GM23338 (cell line): ENCODE data around the gene OGFOD2. TPM values are rescaled to one million over a fixed set of nuclear protein-coding genes. Genes with fewer than 3 reads are reported as not detected.
A peak's percentile ranks its signal among the peaks of the same experiment; 100 is the strongest.

ENCODE experiments used
- ATAC-seq: fragments of 200-7000 bp; cut with Tn5 transposase; 3 replicates; pipeline ENCODE4 v1.9.1; 2020
- DNase-seq: peaks from one replicate; pipeline ENCODE4 v3.0.0-alpha.2; 2015; ENCODE audit warnings: low spot score
- H2AFZ ChIP-seq: fragments of 200-600 bp; sonication (generic); 2 replicates; pipeline ENCODE4 v1.8.0; 2016; ENCODE audit warnings: antibody characterized with exemption, mild to moderate bottlenecking, moderate library complexity
- H3F3A ChIP-seq: fragments of 200-600 bp; sonication (generic); replicated peaks from 2 replicates; pipeline ENCODE4 v1.8.0; 2017; ENCODE audit warnings: antibody characterized with exemption, mixed run types, low read depth
- H3K27ac ChIP-seq: fragments of 200-600 bp; sonication (generic); 2 replicates; pipeline ENCODE4 v1.6.1; 2016; ENCODE audit warnings: low read depth
- H3K27me3 ChIP-seq: fragments of 200-600 bp; sonication (generic); 2 replicates; pipeline ENCODE4 v1.8.0; 2016; ENCODE audit warnings: mild to moderate bottlenecking, mixed run types, moderate library complexity; ENCODE audit not compliant: insufficient read depth
- H3K36me3 ChIP-seq: fragments of 200-600 bp; sonication (generic); 2 replicates; pipeline ENCODE4 v1.8.0; 2016; ENCODE audit warnings: mild to moderate bottlenecking; ENCODE audit not compliant: insufficient read depth
- H3K4me1 ChIP-seq: fragments of 200-600 bp; sonication (generic); 2 replicates; pipeline ENCODE4 v1.8.0; 2016; ENCODE audit warnings: mild to moderate bottlenecking, moderate library complexity; ENCODE audit not compliant: insufficient read depth
- H3K4me2 ChIP-seq: fragments of 200-600 bp; sonication (generic); 2 replicates; pipeline ENCODE4 v1.7.1; 2017; ENCODE audit warnings: mixed run types
- H3K4me3 ChIP-seq: fragments of 200-600 bp; sonication (generic); 2 replicates; pipeline ENCODE4 v1.6.1; 2016; ENCODE audit warnings: mixed run types
- H3K79me2 ChIP-seq: fragments of 200-600 bp; sonication (generic); replicated peaks from 2 replicates; pipeline ENCODE4 v1.8.0; 2017; ENCODE audit warnings: mild to moderate bottlenecking; ENCODE audit not compliant: insufficient read depth
- H3K9me2 ChIP-seq: fragments of 200-600 bp; sonication (generic); 2 replicates; pipeline ENCODE4 v1.8.0; 2017; ENCODE audit not compliant: insufficient read depth
- H4K20me1 ChIP-seq: fragments of 200-600 bp; sonication (generic); replicated peaks from 2 replicates; pipeline ENCODE4 v1.8.0; 2017; ENCODE audit warnings: mild to moderate bottlenecking; ENCODE audit not compliant: insufficient read depth
- H3K27ac Mint-ChIP-seq: 2 replicates; pipeline ENCODE4 v1.8.0; 2020; ENCODE audit warnings: inconsistent platforms, mild to moderate bottlenecking, moderate library complexity, mixed read lengths
- H3K27me3 Mint-ChIP-seq: 3 replicates; pipeline ENCODE4 v1.8.0; 2022; ENCODE audit warnings: low read depth, mild to moderate bottlenecking, moderate library complexity, mixed read lengths, inconsistent platforms; ENCODE audit not compliant: insufficient read depth, poor library complexity
- H3K36me3 Mint-ChIP-seq: 3 replicates; pipeline ENCODE4 v1.8.0; 2021; ENCODE audit warnings: low read depth, mild to moderate bottlenecking, inconsistent platforms, moderate library complexity, mixed read lengths
- H3K4me1 Mint-ChIP-seq: 3 replicates; pipeline ENCODE4 v1.8.0; 2020; ENCODE audit warnings: mild to moderate bottlenecking, inconsistent platforms, mixed read lengths
- H3K4me3 Mint-ChIP-seq: 3 replicates; pipeline ENCODE4 v1.8.0; 2021; ENCODE audit warnings: moderate library complexity, mild to moderate bottlenecking, inconsistent platforms, mixed read lengths
- H3K9me3 Mint-ChIP-seq: 3 replicates; pipeline ENCODE4 v1.8.0; 2020; ENCODE audit warnings: moderate library complexity, mild to moderate bottlenecking, inconsistent platforms, mixed read lengths
- CREB1 ChIP-seq: fragments of 250-450 bp; sonication (Bioruptor Pico); IDR thresholded peaks from 2 replicates; pipeline ENCODE4 v1.5.0; 2020; ENCODE audit warnings: low read depth, mild to moderate bottlenecking, moderate library complexity
- CTCF ChIP-seq, 2 experiments: fragments of 200-600 bp in 1 of 2; sonication (generic) in 1 of 2; conservative IDR thresholded peaks; 2 replicates each; pipeline versions ENCODE4 v1.5.1 to v1.6.1; 2016 to 2017; ENCODE audit warnings: antibody characterized with exemption in 2 of 2, low read depth in 2 of 2, mild to moderate bottlenecking in 2 of 2, moderate library complexity in 1 of 2
- EZH2phosphoT487 ChIP-seq: fragments of 200-600 bp; sonication (generic); IDR thresholded peaks from one replicate; pipeline ENCODE4 v1.8.1; 2018; ENCODE audit warnings: antibody characterized with exemption; ENCODE audit not compliant: unreplicated experiment
- JUNB ChIP-seq: IDR thresholded peaks from one replicate; pipeline ENCODE4 v1.6.1; 2016; ENCODE audit warnings: antibody characterized with exemption; ENCODE audit not compliant: unreplicated experiment
- NANOG ChIP-seq: IDR thresholded peaks from 2 replicates; pipeline ENCODE4 v1.6.1; 2016; ENCODE audit warnings: antibody characterized with exemption, borderline replicate concordance
- POLR2AphosphoS5 ChIP-seq: IDR thresholded peaks from 2 replicates; pipeline ENCODE4 v1.6.1; 2016; ENCODE audit warnings: antibody characterized with exemption, low read depth
- long read RNA-seq: library from polyadenylated mRNA; unstranded; transcript quantifications from one replicate; pipeline ENCODE4 v2.0.0, GENCODE V29; 2020; ENCODE audit not compliant: unreplicated experiment
- polyA plus RNA-seq: library from polyadenylated mRNA; unstranded; fragments of >200 nt; fragmentation: Nextera tagmentation; extraction: Ambion mirVana; gene quantifications from 2 replicates; pipeline ENCODE4 v1.2.1, GENCODE V29; 2016
- total RNA-seq: library from RNA; depleted of rRNA; stranded (reverse); fragments of >200 nt; shearing (Covaris generic); gene quantifications from 2 replicates; pipeline ENCODE4 v1.2.3, GENCODE V29; 2014; rRNA removed
- TF ChIP-seq, protein P1 (sequence below): IDR thresholded peaks from 2 replicates; pipeline ENCODE4 v1.6.1; 2016; ENCODE audit warnings: antibody characterized with exemption

OGFOD2 gene
- total RNA-seq: 11.6 and 16.1 TPM in 2 replicates
- 13.1 and 14.3 TPM in 2 replicates for polyA plus RNA-seq
- long read RNA-seq, transcript OGFOD2-201 (7 exons, 1,780 nt): major isoform, 11 of 21 reads
- long read RNA-seq, partial matches to known transcripts: 3 of 21 reads
- long read RNA-seq, other reads (novel, unspliced or antisense): 6 of 21 reads

DNA sequence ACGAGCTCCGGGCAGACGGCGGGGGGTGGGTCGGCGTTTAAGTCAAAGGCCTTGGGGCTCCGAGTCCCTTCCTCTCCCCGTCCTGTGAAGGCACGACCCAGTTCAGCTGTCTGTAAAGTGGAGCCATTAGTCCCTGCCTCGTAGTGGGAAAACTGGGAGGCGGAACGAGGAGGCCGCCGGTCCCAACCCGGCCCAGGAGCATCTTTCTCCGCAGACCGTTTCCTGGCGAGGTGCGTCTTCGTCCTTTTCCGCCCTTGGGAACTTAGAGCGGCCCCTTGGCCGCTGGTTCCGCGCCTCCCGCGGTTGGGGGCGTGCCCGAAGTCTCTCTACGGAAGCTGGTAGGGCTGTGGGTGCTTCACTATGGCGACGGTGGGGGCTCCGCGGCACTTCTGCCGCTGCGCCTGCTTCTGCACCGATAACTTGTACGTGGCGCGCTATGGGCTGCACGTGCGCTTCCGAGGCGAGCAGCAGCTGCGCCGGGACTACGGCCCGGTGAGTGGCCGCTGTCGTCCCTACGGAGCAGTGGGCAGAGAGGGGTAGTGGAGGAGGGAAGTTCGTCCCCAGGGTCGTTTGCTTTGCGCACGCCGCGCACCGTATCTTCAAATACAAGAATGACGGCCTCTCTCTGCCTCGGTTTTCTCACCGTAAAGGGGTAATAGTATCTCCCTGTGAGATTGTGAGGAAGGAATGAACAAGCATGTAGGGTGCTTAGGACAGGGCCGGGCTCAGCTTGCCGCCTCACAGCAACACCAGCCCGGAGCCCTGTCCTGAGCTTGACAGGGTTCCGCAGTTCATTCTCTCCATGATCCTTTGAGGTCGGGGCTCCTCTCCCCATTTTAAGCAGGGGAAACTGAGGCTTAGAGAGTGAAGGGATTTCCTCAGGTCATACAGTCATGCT lies at the start of gene OGFOD2:
OGFOD2 (plus strand) TSS at position 353 of the 898 bp plus-strand sequence; CDS start at position 361, 8 bp downstream.
- Histone ChIP-seq H3K4me1 (peaks cover 13% of the 10 kb centered on the region; the same call in 1 of the 2 replicates), H3K79me2 (peaks cover 12% of the 10 kb centered on the region; the same call in 1 of the 2 replicates), H3K27ac (peak within 1 kb of the TSS; percentile 91), H3K27me3 (no peaks in the 10 kb centered on the region), H2AFZ (peak within 1 kb of the TSS; percentile 98), H3K36me3 (no peaks in the 10 kb centered on the region), H3F3A (no peaks in the 10 kb centered on the region), H3K4me3 (peak within 1 kb of the TSS; percentile 93), H3K4me2 (peak within 1 kb of the TSS; percentile 91), H3K9me2 (no peaks in the 10 kb centered on the region), H4K20me1 (no peaks in the 10 kb centered on the region; the same call in 1 of the 2 replicates)
- ATAC-seq (peak; percentile 87), DNase-seq (peak; percentile 95)
- H3K36me3 Mint-ChIP-seq: no peaks in the 10 kb centered on the region
- peaks cover 3% of the 10 kb centered on the region; the same call in 1 of the 3 replicates for H3K4me1 Mint-ChIP-seq
- H3K27me3 Mint-ChIP-seq: peaks cover 28% of the 10 kb centered on the region
- TF ChIP-seq NANOG (no peak), POLR2AphosphoS5 (peak; percentile 58), JUNB (peak; percentile 84), CTCF (conservative IDR thresholded peaks at IDR 0.05; ENCODE audit: low read depth in 2 of 2) (no peak), CREB1 (CRISPR knock-in tag) (no peak), EZH2phosphoT487 (no peak)
- TF ChIP-seq, protein P1, sequence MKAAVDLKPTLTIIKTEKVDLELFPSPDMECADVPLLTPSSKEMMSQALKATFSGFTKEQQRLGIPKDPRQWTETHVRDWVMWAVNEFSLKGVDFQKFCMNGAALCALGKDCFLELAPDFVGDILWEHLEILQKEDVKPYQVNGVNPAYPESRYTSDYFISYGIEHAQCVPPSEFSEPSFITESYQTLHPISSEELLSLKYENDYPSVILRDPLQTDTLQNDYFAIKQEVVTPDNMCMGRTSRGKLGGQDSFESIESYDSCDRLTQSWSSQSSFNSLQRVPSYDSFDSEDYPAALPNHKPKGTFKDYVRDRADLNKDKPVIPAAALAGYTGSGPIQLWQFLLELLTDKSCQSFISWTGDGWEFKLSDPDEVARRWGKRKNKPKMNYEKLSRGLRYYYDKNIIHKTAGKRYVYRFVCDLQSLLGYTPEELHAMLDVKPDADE: no peak
- no peaks in the 10 kb centered on the region for H3K9me3 Mint-ChIP-seq
- peak within 1 kb of the TSS; percentile 99 for H3K27ac Mint-ChIP-seq
- peak within 1 kb of the TSS; percentile 97 for H3K4me3 Mint-ChIP-seq

DNA sequence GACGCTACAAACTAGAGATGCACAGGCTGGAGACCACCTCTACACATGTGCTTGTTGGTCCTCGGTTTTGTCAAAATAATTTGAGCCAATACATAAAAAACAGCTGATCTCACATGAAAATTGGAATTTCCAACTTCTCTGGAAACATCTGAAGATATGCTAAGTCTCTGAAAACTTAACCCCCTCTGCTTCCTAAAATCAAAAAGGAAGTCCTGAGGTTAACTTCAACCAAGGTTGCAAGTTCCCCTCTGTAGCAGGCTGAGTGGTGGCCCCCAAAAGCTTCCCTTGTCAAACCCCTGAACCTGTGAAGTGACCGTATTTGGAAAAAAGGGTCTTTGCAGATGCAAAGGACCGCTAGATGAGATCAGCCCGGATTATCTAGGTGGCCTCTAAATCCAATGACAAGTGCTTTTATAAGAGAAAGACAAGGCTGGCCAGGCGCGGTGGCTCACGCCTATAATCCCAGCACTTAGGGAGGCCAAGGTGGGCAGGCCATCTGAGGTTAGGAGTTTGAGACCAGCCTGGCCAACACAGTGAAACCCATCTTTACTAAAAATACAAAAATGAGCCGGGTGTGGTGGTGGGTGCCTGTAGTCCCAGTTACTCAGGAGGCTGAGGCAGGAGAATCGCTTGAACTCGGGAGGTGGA lies 47.2 kb upstream of the OGFOD2 start:
- no peaks in the 10 kb centered on the region for H3K4me1 ChIP-seq
- TF ChIP-seq EZH2phosphoT487 (no peak), NANOG (no peak)
- TF ChIP-seq, protein P1: no peak

More for the DNA sequence above, 47.2 kb upstream of the OGFOD2 start:
- H3K4me1 Mint-ChIP-seq: no peaks in the 10 kb centered on the region; the same call in 2 of the 3 replicates
- Histone ChIP-seq H3K27ac (no peak overlapping the region), H3K9me2 (no peaks in the 10 kb centered on the region), H3K36me3 (no peaks in the 10 kb centered on the region), H3K27me3 (no peaks in the 10 kb centered on the region), H3K4me3 (no peak overlapping the region), H3F3A (no peaks in the 10 kb centered on the region), H3K4me2 (no peak overlapping the region), H4K20me1 (no peaks in the 10 kb centered on the region; the same call in 1 of the 2 replicates), H3K79me2 (no peaks in the 10 kb centered on the region), H2AFZ (no peak overlapping the region)
- ATAC-seq: no peak
- DNase-seq: no peak
- H3K9me3 Mint-ChIP-seq: no peaks in the 10 kb centered on the region
- no peak overlapping the region for H3K27ac Mint-ChIP-seq
- H3K27me3 Mint-ChIP-seq: peaks cover 7% of the 10 kb centered on the region
- H3K36me3 Mint-ChIP-seq: no peaks in the 10 kb centered on the region
- no peak overlapping the region for H3K4me3 Mint-ChIP-seq
